Small intestine (tissue), 7 donors: ENCODE measurements around the gene TXLNB. TPM values are rescaled to one million over a fixed set of nuclear protein-coding genes. Genes with fewer than 3 reads are reported as not detected.

Experiments used
- DNase-seq, 2 donors: peaks; one replicate each; pipeline versions ENCODE4 v3.0.0 to v3.0.0-alpha.2; 2013
- FAIRE-seq: peaks from 2 replicates; lab custom pipeline; 2012; peaks lifted over from hg19 to GRCh38; lab: Jason Lieb, UNC
- H3K27ac ChIP-seq, 3 donors: one replicate each; pipeline ENCODE4 v1.5.1; 2013; ENCODE audit warnings: low read length in 2 of 3, mild to moderate bottlenecking in 2 of 3, control low read depth in 1 of 3, inconsistent platforms in 1 of 3, low read depth in 1 of 3, moderate library complexity in 1 of 3
- H3K27me3 ChIP-seq, 3 donors: one replicate each; pipeline ENCODE4 v1.6.1; 2013; ENCODE audit warnings: low read length in 3 of 3, inconsistent platforms in 1 of 3; ENCODE audit not compliant: control insufficient read depth in 3 of 3, insufficient read depth in 3 of 3
- H3K36me3 ChIP-seq, 3 donors: one replicate each; pipeline ENCODE4 v1.6.1; 2013; ENCODE audit warnings: low read length in 3 of 3, inconsistent platforms in 1 of 3, low read depth in 1 of 3, mild to moderate bottlenecking in 1 of 3, moderate library complexity in 1 of 3; ENCODE audit not compliant: control insufficient read depth in 3 of 3, insufficient read depth in 2 of 3
- H3K4me1 ChIP-seq, 3 donors: one replicate each; pipeline ENCODE4 v1.6.1; 2013; ENCODE audit warnings: low read length in 2 of 3, inconsistent platforms in 1 of 3, low read depth in 1 of 3, mild to moderate bottlenecking in 1 of 3, moderate library complexity in 1 of 3; ENCODE audit not compliant: control insufficient read depth in 3 of 3, insufficient read depth in 2 of 3
- H3K4me3 ChIP-seq, 3 donors: one replicate each; pipeline ENCODE4 v1.5.1; 2013; ENCODE audit warnings: low read length in 3 of 3, control low read depth in 1 of 3, inconsistent platforms in 1 of 3, low read depth in 1 of 3, mild to moderate bottlenecking in 1 of 3, moderate library complexity in 1 of 3
- H3K9me3 ChIP-seq, 2 donors: one replicate each; pipeline ENCODE4 v1.6.1; 2013; ENCODE audit warnings: low read depth in 1 of 2, low read length in 1 of 2; ENCODE audit not compliant: control insufficient read depth in 2 of 2, insufficient read depth in 1 of 2
- WGBS, 3 donors: extraction: QIAGEN DNeasy Blood & Tissue Kit; methylation state at CpG; one replicate each; pipeline ENCODE4 v1.1.7; 2013; 5-methylcytosine and 5-hydroxymethylcytosine counted together
- polyA plus RNA-seq, 4 donors: library from polyadenylated mRNA; stranded (reverse) in 3 of 4; unstranded in 1 of 4; fragments of 200-250 nt in 3 of 4; fragments of 120-200 nt in 1 of 4; gene quantifications; one replicate each; pipeline versions ENCODE4 v1.2.1 to v1.2.3, GENCODE V29; 2013
- donor health status: healthy with polysubstance abuse.
- donor health status: control.
- donor health status: control.
- donor health status: Bipolar disorder and iron deficiency.
- donor health status: healthy.

Gene TXLNB
- polyA plus RNA-seq, 4 donors, result 0.27 to 1.0 (median 0.54) TPM; not detected in 1

- no peaks in the 10 kb centered on the region for H3K4me1 ChIP-seq
- no peaks in the 10 kb centered on the region for H3K36me3 ChIP-seq
- H3K27me3 ChIP-seq, result no peaks in the 10 kb centered on the region
- H3K27ac ChIP-seq, result no peak overlapping the region
- no peaks in the 10 kb centered on the region for H3K9me3 ChIP-seq
- WGBS, 3 donors, result 88 to 96% (median 90%) methylated on average over 2 of the region's 2 CpGs
- DNase-seq (no peak), FAIRE-seq (no peak)
- H3K4me3 ChIP-seq, result no peak overlapping the region
These were observed 13.6 kb downstream of the TXLNB start for GRCh38 chr6:139278190-139278589.

GRCh38 chr6:139277587-139277986, 14.2 kb downstream of the TXLNB start:
- H3K36me3 ChIP-seq, result no peaks in the 10 kb centered on the region
- H3K4me1 ChIP-seq, result no peaks in the 10 kb centered on the region
- H3K4me3 ChIP-seq, result no peak overlapping the region
- no peaks in the 10 kb centered on the region for H3K9me3 ChIP-seq
- no peak overlapping the region for H3K27ac ChIP-seq
- no peak for FAIRE-seq
- 34 to 65% (median 55%) methylated on average over 1 of the region's 1 CpG for WGBS, 3 donors
- no peak for DNase-seq
- no peaks in the 10 kb centered on the region for H3K27me3 ChIP-seq

DNA sequence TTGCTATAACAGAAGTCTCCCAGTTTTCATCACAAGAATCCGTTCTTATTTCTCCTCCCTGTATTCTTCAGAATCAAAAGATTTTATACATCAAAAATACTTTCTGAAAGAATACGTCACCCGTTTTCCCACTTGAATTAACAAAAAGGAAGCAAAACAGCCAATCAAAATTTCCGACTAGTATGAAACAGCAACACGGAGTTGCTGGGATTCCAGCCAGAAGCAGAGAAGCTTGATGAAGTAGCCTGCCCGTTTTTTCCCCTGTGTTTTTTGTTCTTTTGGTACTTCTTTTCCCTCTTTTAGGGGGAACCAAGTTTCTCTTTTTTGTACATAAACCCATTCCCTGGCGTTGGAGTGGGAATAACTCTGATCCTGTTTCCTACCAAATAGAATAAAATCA, 14.6 kb downstream of the TXLNB start:
- Histone ChIP-seq H3K4me1 (no peaks in the 10 kb centered on the region), H3K27me3 (no peaks in the 10 kb centered on the region), H3K36me3 (no peaks in the 10 kb centered on the region), H3K27ac (no peak overlapping the region), H3K4me3 (no peak overlapping the region), H3K9me3 (no peaks in the 10 kb centered on the region)
- no peak for DNase-seq
- 68 to 93% (median 87%) methylated on average over 7 of the region's 7 CpGs for WGBS, 3 donors
- FAIRE-seq, result no peak

GRCh38 chr6:139275279-139276055, 16.3 kb downstream of the TXLNB start:
- Histone ChIP-seq H3K27ac (no peak overlapping the region), H3K36me3 (no peaks in the 10 kb centered on the region), H3K4me1 (no peaks in the 10 kb centered on the region), H3K4me3 (no peak overlapping the region), H3K9me3 (no peaks in the 10 kb centered on the region), H3K27me3 (no peaks in the 10 kb centered on the region)
- DNase-seq (no peak), FAIRE-seq (no peak)
- WGBS, 3 donors, result 70 to 90% (median 80%) methylated on average over 4 of the region's 4 CpGs

DNA sequence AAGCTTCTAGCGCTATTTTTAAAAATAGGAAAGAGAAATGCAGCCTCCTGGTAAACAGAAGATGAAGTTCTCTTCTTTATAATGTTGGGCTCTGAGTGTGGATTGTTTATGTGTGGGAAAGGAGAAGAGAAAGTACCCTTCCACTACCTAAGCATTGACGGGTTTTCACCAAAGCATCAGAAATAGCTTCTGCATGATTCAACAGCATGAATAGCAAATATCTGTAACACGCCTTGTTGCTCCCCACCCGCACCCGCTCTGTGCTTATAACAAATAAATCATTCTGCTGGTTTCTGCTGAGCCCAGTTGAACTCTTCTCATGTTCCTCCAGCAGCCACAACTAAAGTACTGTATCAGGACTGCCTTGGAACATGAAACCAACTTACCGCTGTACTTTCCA, 20.7 kb downstream of the TXLNB start:
- FAIRE-seq (no peak), DNase-seq (no peak)
- Histone ChIP-seq H3K27ac (no peak overlapping the region), H3K4me3 (no peak overlapping the region), H3K36me3 (no peaks in the 10 kb centered on the region), H3K27me3 (no peaks in the 10 kb centered on the region), H3K9me3 (no peaks in the 10 kb centered on the region), H3K4me1 (no peaks in the 10 kb centered on the region)
- WGBS, 3 donors, result 77 to 86% (median 77%) methylated on average over 6 of the region's 6 CpGs

DNA sequence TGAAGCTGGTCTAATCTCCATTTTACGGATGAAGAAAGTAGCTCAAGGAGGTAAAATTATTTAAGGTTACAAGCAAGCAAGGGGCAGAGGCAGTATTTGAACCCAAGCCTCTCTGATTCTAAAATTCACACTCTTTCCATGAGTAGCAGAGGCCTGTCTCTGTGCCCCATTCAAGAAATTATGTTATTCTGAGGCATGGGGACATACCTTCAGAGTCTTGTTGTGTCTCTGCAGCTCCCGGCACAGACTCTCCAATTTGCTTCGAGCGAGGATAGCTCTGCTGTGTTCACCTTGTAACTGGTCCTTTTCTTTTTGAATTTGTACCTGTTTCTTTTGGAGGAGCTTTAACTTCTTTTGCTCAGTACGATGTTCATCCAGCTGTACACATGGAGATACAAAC, 21.5 kb downstream of the TXLNB start:
- H3K36me3 ChIP-seq, result no peaks in the 10 kb centered on the region
- no peak overlapping the region for H3K27ac ChIP-seq
- no peaks in the 10 kb centered on the region for H3K4me1 ChIP-seq
- 92 to 98% (median 92%) methylated on average over 5 of the region's 5 CpGs for WGBS, 3 donors
- H3K27me3 ChIP-seq, result no peaks in the 10 kb centered on the region
- FAIRE-seq (no peak), DNase-seq (no peak)
- no peak overlapping the region for H3K4me3 ChIP-seq
- H3K9me3 ChIP-seq, result no peaks in the 10 kb centered on the region

- Histone ChIP-seq H3K27ac (no peak overlapping the region), H3K36me3 (no peaks in the 10 kb centered on the region), H3K27me3 (no peaks in the 10 kb centered on the region), H3K9me3 (no peaks in the 10 kb centered on the region), H3K4me3 (no peak overlapping the region), H3K4me1 (no peaks in the 10 kb centered on the region)
- WGBS, 3 donors, result 97 to 100% (median 98%) methylated on average over 2 of the region's 2 CpGs
- no peak for DNase-seq
- no peak for FAIRE-seq
These were observed 26.1 kb downstream of the TXLNB start for GRCh38 chr6:139265512-139266190.

- H3K27me3 ChIP-seq, result no peaks in the 10 kb centered on the region
- H3K4me1 ChIP-seq, result no peaks in the 10 kb centered on the region
- DNase-seq, result no peak
- H3K36me3 ChIP-seq, result no peaks in the 10 kb centered on the region
- WGBS, 3 donors, result 66 to 83% (median 67%) methylated on average over 13 of the region's 13 CpGs
- no peaks in the 10 kb centered on the region for H3K9me3 ChIP-seq
- no peak overlapping the region for H3K4me3 ChIP-seq
- no peak for FAIRE-seq
- H3K27ac ChIP-seq, result peak overlapping the region in 1 of 3 donors; percentile 54
These were observed 29.1 kb downstream of the TXLNB start for GRCh38 chr6:139262519-139263300.
